ENCODE measurements around the gene AMMECR1L.
"Not testable (repeated sequence)": the region's sequence is repeated elsewhere in the genome, so short reads cannot be mapped to it uniquely, and the experiment has no call there.

Gene AMMECR1L

DNA sequence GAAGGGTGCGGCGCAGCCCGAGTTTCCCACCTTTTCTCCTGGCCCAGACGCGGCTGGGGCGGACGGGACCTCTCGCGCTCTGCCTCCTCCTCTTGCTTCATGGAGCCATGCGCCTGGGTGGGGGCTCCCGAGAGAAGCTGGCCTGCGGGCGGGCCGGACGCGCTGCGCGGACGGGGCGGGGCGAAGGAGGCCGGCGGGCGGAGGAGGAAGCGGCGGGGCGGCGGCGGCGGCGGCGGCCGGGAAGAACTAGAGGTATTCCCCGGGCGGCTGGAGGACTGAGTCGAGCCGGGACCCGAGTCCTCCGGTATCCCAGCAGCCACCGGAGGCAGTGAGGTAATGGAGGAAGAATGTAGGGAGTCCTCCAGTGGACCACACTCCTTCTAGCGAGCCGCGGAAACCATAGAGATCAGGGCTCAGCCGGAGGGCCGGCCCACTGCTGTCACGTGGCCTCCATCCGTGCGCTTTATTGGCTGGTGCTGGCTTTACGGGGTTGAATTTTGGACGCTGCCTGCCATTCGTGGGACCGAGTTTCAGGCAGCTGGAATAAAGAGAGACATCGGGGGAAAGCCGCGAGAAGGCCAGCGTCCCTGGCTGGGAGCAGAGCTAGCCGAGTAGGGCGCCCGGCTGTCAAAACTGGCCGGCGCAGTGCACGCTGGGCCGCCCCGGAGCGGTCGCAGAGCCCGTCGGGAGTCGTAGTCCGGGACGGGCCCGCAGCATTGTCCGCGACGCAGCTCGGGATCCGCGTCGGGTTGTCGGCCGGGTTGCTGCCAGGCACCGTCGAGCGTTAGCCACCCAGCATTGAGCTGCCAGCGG lies at the start of gene AMMECR1L:
AMMECR1L (minus strand) TSS at position 177 of the 813 bp plus-strand sequence. CDS start 11,722 bp downstream, outside the sequence.
- peak within 1 kb of the TSS; percentile 87 for H3K27ac ChIP-seq
- not testable (repeated sequence) for H3K36me3 ChIP-seq, H3K27me3 ChIP-seq, H3K9me3 ChIP-seq
- peak within 1 kb of the TSS; percentile 66 to 73 for H3K4me3 ChIP-seq (ENCODE audit: low read depth in 1 of 2, low read length in 1 of 2)
- H3K4me1 ChIP-seq (ENCODE audit: control insufficient read depth in 1 of 2, insufficient read depth in 1 of 2, low read depth in 1 of 2, low read length in 1 of 2): peaks cover 18 to 19% of the 10 kb centered on the region in 2 experiments

DNA sequence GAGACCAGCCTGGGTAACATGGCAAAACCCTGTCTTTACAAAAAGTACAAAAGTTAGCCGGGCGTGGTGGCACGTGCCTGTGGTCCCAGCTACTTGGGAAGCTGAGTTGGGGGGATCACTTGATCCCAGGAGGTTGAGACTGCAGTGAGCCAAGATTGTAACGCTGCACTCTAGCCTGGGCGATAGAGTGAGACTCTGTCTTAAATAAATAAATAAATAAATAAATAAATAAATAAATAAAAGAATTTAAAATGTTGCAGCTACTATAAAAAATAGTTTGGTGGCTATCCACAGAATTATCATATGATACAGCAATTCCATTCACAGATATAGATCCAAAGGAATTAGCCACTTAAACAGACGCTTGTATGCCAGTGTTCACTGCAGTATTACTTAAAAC lies 49.6 kb upstream of the AMMECR1L start:
- no peak overlapping the region for H3K4me3 ChIP-seq (ENCODE audit: low read depth in 1 of 2, low read length in 1 of 2)
- H3K36me3 ChIP-seq: peaks cover 1% of the 10 kb centered on the region
- H3K4me1 ChIP-seq (ENCODE audit: control insufficient read depth in 1 of 2, insufficient read depth in 1 of 2, low read depth in 1 of 2, low read length in 1 of 2): peaks cover 14 to 15% of the 10 kb centered on the region in 2 experiments
- H3K27ac ChIP-seq: no peak overlapping the region
- TF ChIP-seq, protein P1, sequence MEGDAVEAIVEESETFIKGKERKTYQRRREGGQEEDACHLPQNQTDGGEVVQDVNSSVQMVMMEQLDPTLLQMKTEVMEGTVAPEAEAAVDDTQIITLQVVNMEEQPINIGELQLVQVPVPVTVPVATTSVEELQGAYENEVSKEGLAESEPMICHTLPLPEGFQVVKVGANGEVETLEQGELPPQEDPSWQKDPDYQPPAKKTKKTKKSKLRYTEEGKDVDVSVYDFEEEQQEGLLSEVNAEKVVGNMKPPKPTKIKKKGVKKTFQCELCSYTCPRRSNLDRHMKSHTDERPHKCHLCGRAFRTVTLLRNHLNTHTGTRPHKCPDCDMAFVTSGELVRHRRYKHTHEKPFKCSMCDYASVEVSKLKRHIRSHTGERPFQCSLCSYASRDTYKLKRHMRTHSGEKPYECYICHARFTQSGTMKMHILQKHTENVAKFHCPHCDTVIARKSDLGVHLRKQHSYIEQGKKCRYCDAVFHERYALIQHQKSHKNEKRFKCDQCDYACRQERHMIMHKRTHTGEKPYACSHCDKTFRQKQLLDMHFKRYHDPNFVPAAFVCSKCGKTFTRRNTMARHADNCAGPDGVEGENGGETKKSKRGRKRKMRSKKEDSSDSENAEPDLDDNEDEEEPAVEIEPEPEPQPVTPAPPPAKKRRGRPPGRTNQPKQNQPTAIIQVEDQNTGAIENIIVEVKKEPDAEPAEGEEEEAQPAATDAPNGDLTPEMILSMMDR (IDR thresholded peaks at IDR 0.05): no peak
- no peaks in the 10 kb centered on the region for H3K9me3 ChIP-seq
- no peaks in the 10 kb centered on the region for H3K27me3 ChIP-seq

DNA sequence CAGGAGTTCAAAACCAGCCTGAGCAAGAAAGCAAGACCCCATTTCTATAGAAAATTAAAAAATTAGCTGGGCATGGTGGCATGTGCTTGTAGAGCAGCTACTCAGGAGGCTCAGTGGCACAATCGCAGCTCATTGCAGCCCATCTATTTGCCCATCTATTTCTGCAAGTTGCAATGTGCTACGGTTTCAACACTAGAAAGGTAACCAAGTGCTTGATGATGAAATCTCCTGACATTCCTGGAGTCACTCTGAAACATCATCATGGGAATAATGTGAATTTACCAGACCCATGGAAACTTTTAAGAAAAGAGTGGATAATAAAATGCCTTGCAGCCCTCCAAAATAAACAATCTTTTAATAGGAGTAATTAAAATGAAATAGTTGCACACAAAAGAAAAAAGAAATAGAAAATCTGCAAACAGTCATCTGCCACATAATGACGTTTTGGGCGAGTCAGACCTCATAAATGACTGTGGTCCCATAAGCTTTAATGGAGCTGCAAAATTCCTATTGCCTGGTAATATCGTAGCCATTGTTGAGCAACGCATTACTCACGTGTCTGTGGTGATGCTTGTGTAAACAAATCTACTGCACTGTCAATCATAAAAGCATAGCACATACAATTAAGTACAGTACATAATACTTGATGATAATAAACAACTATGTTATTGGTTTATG lies 46.6 kb upstream of the AMMECR1L start:
- TF ChIP-seq, protein P1 (IDR thresholded peaks at IDR 0.05): no peak
- Histone ChIP-seq H3K27ac (no peak overlapping the region), H3K4me1 (ENCODE audit: control insufficient read depth in 1 of 2, insufficient read depth in 1 of 2, low read depth in 1 of 2, low read length in 1 of 2) (peaks cover 14 to 15% of the 10 kb centered on the region in 2 experiments), H3K27me3 (no peaks in the 10 kb centered on the region), H3K36me3 (no peaks in the 10 kb centered on the region), H3K4me3 (ENCODE audit: low read depth in 1 of 2, low read length in 1 of 2) (no peak overlapping the region), H3K9me3 (no peaks in the 10 kb centered on the region)

DNA sequence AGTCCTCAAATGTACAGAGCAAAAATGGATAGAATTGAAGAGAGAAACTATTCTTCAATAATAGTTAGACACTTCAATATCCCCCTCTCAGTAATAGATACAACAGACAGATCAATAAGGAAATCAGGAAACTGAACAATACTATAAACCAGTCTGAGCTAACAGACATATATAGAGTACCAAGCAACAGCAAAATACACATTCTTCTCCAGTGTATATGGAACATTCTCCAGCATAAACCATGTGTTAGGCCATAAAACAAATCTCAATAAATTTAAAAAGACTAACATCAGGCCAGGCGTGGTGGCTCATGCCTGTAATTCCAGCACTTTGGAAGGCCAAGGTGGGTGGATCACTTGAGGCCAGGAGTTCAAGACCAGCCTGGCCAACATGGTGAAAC lies 43.7 kb upstream of the AMMECR1L start:
- H3K27ac ChIP-seq: no peak overlapping the region
- TF ChIP-seq, protein P1 (IDR thresholded peaks at IDR 0.05): no peak
- H3K9me3 ChIP-seq: no peaks in the 10 kb centered on the region
- no peak overlapping the region for H3K4me3 ChIP-seq (ENCODE audit: low read depth in 1 of 2, low read length in 1 of 2)
- no peaks in the 10 kb centered on the region for H3K27me3 ChIP-seq
- H3K36me3 ChIP-seq: no peaks in the 10 kb centered on the region
- peaks cover 14 to 15% of the 10 kb centered on the region in 2 experiments for H3K4me1 ChIP-seq (ENCODE audit: control insufficient read depth in 1 of 2, insufficient read depth in 1 of 2, low read depth in 1 of 2, low read length in 1 of 2)

DNA sequence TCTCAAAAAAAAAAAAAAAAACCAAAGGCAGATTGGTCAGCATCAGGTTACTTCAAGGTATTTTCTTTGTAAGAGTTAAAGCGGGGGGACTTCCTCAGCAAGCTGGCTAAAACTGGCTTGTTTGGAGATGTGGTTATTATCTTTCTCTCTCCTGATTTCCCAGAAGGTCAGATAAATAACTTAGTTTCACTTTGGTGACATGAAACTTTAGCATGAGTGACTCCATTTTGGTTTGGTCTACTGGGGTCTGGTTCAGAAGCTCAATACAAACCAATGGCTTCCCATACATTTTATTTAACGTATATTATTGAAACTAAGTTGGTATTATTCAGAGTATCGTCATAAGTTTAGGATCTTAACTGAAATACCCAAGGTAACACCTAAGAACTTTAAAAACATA lies 41.6 kb upstream of the AMMECR1L start:
- TF ChIP-seq, protein P1 (IDR thresholded peaks at IDR 0.05): no peak
- H3K4me3 ChIP-seq (ENCODE audit: low read depth in 1 of 2, low read length in 1 of 2): no peak overlapping the region
- no peaks in the 10 kb centered on the region for H3K27me3 ChIP-seq
- no peaks in the 10 kb centered on the region for H3K9me3 ChIP-seq
- no peaks in the 10 kb centered on the region for H3K36me3 ChIP-seq
- peaks cover 4 to 6% of the 10 kb centered on the region in 2 experiments for H3K4me1 ChIP-seq (ENCODE audit: control insufficient read depth in 1 of 2, insufficient read depth in 1 of 2, low read depth in 1 of 2, low read length in 1 of 2)
- H3K27ac ChIP-seq: no peak overlapping the region

DNA sequence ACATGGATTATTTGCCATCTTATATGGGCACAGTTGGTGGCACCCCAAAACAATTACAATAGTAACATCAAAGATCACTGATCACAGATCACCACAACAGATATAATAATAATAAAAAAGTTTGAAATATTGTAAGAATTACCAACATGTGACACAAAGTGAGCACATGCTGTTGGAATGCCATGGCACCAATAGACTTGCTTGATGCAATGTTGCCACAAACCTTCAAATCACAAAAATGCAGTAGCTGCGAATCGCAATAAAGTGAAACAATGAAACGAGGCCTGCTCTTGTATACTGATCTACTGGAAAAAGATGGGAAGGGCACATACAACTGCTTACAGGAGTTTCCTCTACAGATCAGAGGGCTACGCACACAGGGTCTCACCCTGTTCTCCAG lies 32.2 kb upstream of the AMMECR1L start:
- Histone ChIP-seq H3K27ac (no peak overlapping the region), H3K4me3 (ENCODE audit: low read depth in 1 of 2, low read length in 1 of 2) (no peak overlapping the region), H3K9me3 (no peaks in the 10 kb centered on the region), H3K27me3 (no peaks in the 10 kb centered on the region), H3K36me3 (no peaks in the 10 kb centered on the region), H3K4me1 (ENCODE audit: control insufficient read depth in 1 of 2, insufficient read depth in 1 of 2, low read depth in 1 of 2, low read length in 1 of 2) (no peaks in the 10 kb centered on the region)
- TF ChIP-seq, protein P1 (IDR thresholded peaks at IDR 0.05): no peak

All from neutrophil (primary cell).